ENCODE results near the gene MAML3. TPM values are rescaled to one million over a fixed set of nuclear protein-coding genes. Genes with fewer than 3 reads are reported as not detected.

The MAML3 gene
- total RNA-seq, 3 donors from 2014 or later, result 0.60 to 1.0 (median 0.73) TPM

DNA sequence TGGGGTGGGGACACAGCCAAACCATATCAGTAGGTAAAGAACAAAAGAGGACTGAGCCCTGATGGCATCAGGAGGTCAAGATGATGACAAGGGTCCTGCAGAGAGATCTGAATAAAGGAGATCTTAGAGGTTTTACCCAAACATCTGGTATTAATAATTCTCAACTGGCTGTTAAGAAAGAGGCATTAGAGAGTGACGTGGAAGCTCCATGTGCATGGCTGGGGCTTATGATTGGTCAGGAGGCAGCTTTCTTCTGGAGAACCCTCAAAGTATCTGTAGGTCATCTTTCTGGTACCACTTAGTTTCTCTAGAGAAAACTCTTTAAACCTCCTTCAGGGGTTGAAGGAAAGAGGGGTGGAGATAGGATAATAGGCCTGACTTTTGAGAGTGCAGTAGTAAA, 469.6 kb downstream of the MAML3 start:
- H3K4me1 Mint-ChIP-seq (ENCODE audit: low read depth), result peaks cover 4% of the 10 kb centered on the region
- H3K36me3 Mint-ChIP-seq (ENCODE audit: insufficient read depth), result peaks cover 9% of the 10 kb centered on the region
- no peak for DNase-seq
- ATAC-seq, result no peak
- peaks cover 6% of the 10 kb centered on the region for H3K9me3 Mint-ChIP-seq
- no peaks in the 10 kb centered on the region for H3K27me3 Mint-ChIP-seq (ENCODE audit: low read depth)
- H3K4me3 Mint-ChIP-seq, result no peak overlapping the region

DNA sequence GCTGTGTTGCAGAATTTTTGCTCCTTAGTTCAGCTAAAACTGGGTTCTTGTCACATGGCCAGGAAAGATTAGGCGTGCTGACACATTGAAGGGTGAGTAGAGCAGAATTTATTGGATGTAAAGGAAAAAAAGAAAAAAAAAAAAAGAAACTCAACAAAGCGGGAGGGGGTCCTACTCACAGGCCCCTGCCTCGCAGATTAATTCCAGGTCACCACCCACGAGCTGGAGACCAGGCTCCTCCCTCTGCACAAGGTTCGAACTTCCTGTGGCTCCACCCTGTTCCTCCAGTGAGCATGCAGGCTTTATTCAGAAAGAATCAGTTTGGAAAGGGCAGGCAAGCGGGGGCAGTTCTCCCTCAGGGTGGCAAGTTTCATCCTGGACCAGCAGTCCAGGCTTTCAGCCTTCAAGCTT, 471.2 kb downstream of the MAML3 start:
- H3K9me3 Mint-ChIP-seq, result peaks cover 6% of the 10 kb centered on the region
- ATAC-seq (no peak), DNase-seq (no peak)
- peaks cover 9% of the 10 kb centered on the region for H3K36me3 Mint-ChIP-seq (ENCODE audit: insufficient read depth)
- H3K4me1 Mint-ChIP-seq (ENCODE audit: low read depth), result peaks cover 4% of the 10 kb centered on the region
- no peak overlapping the region for H3K4me3 Mint-ChIP-seq
- no peaks in the 10 kb centered on the region for H3K27me3 Mint-ChIP-seq (ENCODE audit: low read depth)

DNA sequence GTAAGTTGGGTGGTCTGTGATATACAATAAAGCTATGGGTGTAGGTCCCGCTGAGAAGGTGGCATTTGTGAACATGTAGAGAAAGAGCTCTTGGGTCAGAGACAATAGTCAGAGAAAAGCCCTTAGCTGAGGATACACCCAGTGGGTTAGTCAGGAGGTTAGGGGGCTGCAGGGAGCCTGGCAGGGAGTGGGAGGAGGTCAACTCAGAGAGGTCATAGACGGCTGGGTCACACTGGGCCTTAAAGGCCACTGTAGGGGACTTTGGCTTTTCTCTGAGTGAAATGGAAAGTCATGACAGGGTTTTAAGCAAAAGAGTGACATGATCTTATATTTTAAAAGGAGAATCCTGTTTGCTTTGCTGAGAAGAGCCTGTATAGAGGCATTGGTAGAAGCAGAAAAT, 471.7 kb downstream of the MAML3 start:
- Mint-ChIP-seq H3K27me3 (ENCODE audit: low read depth) (no peaks in the 10 kb centered on the region), H3K4me3 (no peak overlapping the region), H3K9me3 (peaks cover 6% of the 10 kb centered on the region), H3K4me1 (ENCODE audit: low read depth) (peaks cover 4% of the 10 kb centered on the region), H3K36me3 (ENCODE audit: insufficient read depth) (peaks cover 9% of the 10 kb centered on the region)
- ATAC-seq, result no peak
- no peak for DNase-seq

DNA sequence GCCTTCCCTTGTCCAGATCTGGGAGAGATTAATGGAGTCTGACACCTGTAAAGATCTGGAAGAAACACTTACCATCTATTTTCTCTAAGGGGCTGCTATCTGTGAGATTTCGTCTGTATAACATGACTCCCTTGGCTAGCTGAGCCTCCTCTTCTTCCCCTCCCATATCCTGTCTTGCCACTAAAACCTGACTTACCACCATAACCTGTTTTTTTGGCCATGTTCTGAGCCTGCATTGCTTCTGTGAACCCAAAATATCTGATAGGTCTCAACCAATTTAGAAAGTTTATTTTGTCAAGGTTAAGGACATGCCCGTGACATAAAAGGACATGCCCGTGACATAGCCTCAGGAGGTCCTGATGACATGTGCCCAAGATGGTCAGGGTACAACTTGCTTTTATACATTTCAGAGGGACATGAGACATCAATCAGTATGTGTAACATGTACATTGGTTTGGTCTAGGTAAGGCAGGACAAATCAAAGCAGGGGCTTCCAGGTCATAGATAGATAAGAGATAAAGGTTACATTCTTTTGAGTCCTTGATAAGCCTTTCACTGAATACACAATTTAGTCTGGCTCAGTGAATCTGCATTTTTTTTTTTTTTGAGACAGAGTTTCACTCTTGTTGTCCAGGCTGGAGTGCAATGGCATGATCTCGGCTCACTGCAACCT, 476.9 kb downstream of the MAML3 start:
- peaks cover 1% of the 10 kb centered on the region for H3K36me3 Mint-ChIP-seq (ENCODE audit: insufficient read depth)
- H3K4me1 Mint-ChIP-seq (ENCODE audit: low read depth), result no peaks in the 10 kb centered on the region
- DNase-seq, result no peak
- no peak overlapping the region for H3K4me3 Mint-ChIP-seq
- no peaks in the 10 kb centered on the region for H3K27me3 Mint-ChIP-seq (ENCODE audit: low read depth)
- no peak for ATAC-seq
- no peaks in the 10 kb centered on the region for H3K9me3 Mint-ChIP-seq

DNA sequence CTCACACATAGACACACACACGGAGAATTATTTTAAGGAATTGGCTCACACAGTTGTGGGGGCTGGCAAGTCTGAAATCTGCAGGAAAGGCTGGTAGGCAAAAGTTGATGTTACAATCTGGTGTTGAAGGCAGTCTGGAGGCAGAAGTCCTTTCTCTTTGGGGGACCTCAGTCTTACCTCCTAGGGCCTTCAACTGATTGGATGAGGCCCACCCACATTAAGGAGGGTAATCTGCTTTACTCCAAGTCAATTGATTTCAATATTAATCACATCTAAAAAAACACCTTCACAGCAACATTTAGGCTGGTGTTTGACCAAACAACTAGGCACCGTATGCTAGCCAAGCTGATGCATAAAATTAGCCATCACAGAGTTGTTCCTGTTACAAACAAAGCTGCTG, 477.6 kb downstream of the MAML3 start:
- ATAC-seq (no peak), DNase-seq (no peak)
- no peak overlapping the region for H3K4me3 Mint-ChIP-seq
- H3K36me3 Mint-ChIP-seq (ENCODE audit: insufficient read depth), result peaks cover 1% of the 10 kb centered on the region
- H3K27me3 Mint-ChIP-seq (ENCODE audit: low read depth), result no peaks in the 10 kb centered on the region
- no peaks in the 10 kb centered on the region for H3K9me3 Mint-ChIP-seq
- no peaks in the 10 kb centered on the region for H3K4me1 Mint-ChIP-seq (ENCODE audit: low read depth)

DNA sequence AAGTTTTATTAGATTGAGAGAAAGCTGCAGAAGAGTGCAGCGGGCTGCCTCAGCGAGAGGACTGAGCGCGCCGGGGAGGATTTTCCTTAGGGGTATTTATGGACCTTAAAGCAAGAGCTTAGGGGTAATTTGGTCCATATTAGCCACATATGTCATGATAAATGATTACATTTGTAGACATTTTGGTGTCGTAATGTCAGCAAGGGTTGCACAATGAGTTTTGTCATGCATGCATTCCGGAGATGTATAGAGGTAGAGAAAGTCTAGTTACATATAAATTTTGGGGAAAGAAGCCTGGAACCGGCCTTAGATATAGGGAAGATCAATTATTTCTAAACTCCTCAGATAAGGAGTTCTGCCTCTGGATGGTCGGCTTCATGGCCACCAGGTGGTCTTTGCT, 478.3 kb downstream of the MAML3 start:
- DNase-seq (no peak), ATAC-seq (no peak)
- Mint-ChIP-seq H3K36me3 (ENCODE audit: insufficient read depth) (peaks cover 1% of the 10 kb centered on the region), H3K9me3 (no peaks in the 10 kb centered on the region), H3K4me3 (no peak overlapping the region), H3K27me3 (ENCODE audit: low read depth) (peaks cover 3% of the 10 kb centered on the region), H3K4me1 (ENCODE audit: low read depth) (no peaks in the 10 kb centered on the region)

DNA sequence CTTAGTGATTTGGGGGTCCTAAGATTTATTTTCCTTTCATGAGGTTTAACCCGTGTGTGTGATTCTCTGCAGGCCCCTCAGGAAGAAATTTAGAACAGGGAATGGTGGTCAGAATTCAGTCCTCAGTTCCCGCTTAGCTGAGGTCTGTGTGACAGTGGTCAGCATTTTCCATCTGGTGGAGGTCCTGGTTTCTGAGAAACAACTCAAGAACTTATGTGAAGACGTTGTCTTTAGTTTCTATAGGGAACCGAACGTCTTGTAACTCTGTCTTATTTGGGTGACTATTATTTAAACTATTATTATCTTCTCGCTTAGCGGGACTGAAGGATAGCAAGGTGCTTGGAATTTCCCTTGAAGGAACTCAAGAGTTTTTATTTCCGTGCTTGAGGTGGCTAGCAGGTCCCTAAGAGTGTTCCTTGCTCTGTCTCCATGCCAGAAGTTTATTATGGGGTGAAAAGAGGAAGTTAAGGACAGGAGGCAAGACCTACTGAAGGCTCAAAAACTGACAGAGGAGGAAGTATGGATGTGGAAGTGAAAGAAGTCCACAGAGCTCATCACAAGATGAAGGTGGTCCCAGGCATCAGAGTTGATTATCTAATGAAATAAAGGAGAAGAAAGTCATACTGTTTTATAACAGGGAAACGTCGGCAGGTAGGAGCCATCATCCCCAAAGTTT, 479.0 kb downstream of the MAML3 start:
- H3K4me3 Mint-ChIP-seq, result no peak overlapping the region
- no peaks in the 10 kb centered on the region for H3K36me3 Mint-ChIP-seq (ENCODE audit: insufficient read depth)
- ATAC-seq, result no peak
- DNase-seq, result no peak
- H3K27me3 Mint-ChIP-seq (ENCODE audit: low read depth), result peaks cover 3% of the 10 kb centered on the region
- no peaks in the 10 kb centered on the region for H3K4me1 Mint-ChIP-seq (ENCODE audit: low read depth)
- no peaks in the 10 kb centered on the region for H3K9me3 Mint-ChIP-seq

DNA sequence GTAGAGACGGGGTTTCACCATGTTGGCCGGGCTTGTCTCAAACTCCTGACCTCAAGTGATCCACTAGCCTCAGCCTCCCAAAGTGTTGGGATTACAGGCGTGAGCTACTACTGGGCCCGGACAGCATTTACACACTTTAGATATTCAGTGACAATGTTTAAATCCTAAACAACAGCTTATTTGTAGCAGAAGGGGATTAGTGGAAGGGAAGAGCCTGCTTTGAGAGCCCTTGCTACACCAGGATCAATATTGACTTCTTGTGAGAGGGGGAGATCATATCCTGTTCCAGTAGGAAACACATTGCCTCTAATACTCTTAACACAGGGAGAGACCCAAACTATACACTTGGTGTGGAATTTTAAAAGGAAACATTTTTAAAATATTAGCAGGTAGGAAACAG, 481.3 kb downstream of the MAML3 start:
- H3K4me3 Mint-ChIP-seq, result no peak overlapping the region
- ATAC-seq, result no peak
- no peak for DNase-seq
- no peaks in the 10 kb centered on the region for H3K9me3 Mint-ChIP-seq
- H3K36me3 Mint-ChIP-seq (ENCODE audit: insufficient read depth), result no peaks in the 10 kb centered on the region
- H3K27me3 Mint-ChIP-seq (ENCODE audit: low read depth), result peaks cover 3% of the 10 kb centered on the region
- no peaks in the 10 kb centered on the region for H3K4me1 Mint-ChIP-seq (ENCODE audit: low read depth)

DNA sequence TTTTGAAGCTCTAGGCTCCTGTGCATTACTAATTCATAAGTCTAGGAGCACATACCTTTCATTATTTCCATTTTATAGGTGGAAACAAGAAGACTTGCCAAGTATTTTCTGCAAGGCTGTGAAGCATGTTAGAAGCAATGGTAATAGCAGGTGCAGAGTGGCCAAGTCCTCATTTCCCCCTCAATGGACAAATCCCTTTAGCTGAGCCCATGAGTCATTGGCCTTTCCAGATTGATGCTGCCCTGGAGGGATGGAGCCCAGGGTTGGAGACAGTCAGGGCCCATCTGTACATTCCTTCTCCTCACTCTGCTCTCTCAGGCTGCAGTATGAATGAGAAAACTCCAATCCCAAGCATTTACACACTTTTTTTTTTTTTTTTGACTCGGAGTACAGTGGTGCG, 481.8 kb downstream of the MAML3 start:
- Mint-ChIP-seq H3K4me3 (no peak overlapping the region), H3K9me3 (no peaks in the 10 kb centered on the region), H3K36me3 (ENCODE audit: insufficient read depth) (no peaks in the 10 kb centered on the region), H3K4me1 (ENCODE audit: low read depth) (no peaks in the 10 kb centered on the region), H3K27me3 (ENCODE audit: low read depth) (peaks cover 3% of the 10 kb centered on the region)
- ATAC-seq, result no peak
- no peak for DNase-seq

DNA sequence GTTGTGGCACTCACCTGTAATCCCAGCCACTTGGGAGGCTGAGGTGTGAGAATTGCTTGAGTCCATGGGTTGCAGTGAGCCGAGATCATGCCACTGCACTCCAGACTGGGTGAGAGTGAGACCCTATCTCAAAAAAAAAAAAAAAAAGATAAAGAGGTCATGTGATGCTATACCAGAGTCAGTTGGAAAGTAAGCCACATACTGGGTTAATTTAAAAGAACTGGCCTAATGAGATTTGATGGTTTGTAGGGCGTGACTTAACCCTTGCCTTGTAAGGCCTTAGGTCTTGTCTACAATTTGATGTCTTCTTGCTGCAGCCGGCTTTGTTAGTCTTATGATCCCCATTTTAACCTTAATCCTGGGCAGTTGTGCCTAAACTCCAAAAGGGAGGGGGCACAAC, 483.2 kb downstream of the MAML3 start:
- Mint-ChIP-seq H3K36me3 (ENCODE audit: insufficient read depth) (no peaks in the 10 kb centered on the region), H3K9me3 (no peaks in the 10 kb centered on the region), H3K4me3 (no peak overlapping the region), H3K4me1 (ENCODE audit: low read depth) (peaks cover 3% of the 10 kb centered on the region), H3K27me3 (ENCODE audit: low read depth) (peaks cover 3% of the 10 kb centered on the region)
- ATAC-seq (no peak), DNase-seq (no peak)

DNA sequence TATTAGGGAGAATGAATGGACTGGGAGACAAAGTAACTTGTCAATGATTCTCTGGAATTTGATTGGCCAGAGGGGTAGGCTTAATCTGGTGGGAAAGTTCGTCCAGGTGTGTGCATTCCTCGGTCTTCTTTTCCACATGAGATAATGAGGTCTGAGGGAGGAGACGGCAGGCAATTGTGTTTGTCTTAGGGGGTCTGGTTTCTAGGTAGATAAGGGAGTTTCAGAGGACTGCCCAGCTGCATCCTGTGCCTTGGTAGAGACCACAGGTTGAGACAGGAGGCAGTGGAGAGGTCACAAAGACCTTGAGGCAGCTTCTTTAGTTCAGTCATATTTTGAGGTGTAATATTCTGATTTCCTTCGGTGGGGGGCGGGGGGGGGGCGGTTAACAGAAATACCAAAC, 484.1 kb downstream of the MAML3 start:
- H3K4me1 Mint-ChIP-seq (ENCODE audit: low read depth), result peaks cover 9% of the 10 kb centered on the region
- DNase-seq (no peak), ATAC-seq (no peak)
- peaks cover 3% of the 10 kb centered on the region for H3K27me3 Mint-ChIP-seq (ENCODE audit: low read depth)
- H3K4me3 Mint-ChIP-seq, result no peak overlapping the region
- H3K36me3 Mint-ChIP-seq (ENCODE audit: insufficient read depth), result no peaks in the 10 kb centered on the region
- H3K9me3 Mint-ChIP-seq, result no peaks in the 10 kb centered on the region

DNA sequence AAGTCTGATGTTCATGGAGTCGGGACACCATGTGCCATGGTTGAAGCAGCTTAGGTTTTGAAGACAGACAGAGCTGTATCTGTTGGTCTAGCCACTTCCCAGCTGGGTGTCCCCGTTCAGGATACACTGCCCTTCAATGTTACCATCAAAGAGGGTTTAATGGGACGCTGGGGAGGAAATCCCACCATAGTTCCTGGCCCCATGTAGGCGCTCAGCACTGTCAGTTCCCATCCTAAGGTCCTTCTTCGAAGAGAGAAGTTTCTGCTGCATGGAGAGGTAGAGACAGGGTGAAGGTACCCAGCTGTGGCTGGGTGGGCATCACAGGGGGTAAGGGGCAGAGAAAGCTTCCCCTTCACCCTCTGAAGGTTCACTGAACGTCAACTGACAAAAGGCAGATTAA, 484.6 kb downstream of the MAML3 start:
- Mint-ChIP-seq H3K4me3 (no peak overlapping the region), H3K36me3 (ENCODE audit: insufficient read depth) (no peaks in the 10 kb centered on the region), H3K4me1 (ENCODE audit: low read depth) (peaks cover 9% of the 10 kb centered on the region), H3K9me3 (no peaks in the 10 kb centered on the region), H3K27me3 (ENCODE audit: low read depth) (peaks cover 3% of the 10 kb centered on the region)
- ATAC-seq (no peak), DNase-seq (no peak)

DNA sequence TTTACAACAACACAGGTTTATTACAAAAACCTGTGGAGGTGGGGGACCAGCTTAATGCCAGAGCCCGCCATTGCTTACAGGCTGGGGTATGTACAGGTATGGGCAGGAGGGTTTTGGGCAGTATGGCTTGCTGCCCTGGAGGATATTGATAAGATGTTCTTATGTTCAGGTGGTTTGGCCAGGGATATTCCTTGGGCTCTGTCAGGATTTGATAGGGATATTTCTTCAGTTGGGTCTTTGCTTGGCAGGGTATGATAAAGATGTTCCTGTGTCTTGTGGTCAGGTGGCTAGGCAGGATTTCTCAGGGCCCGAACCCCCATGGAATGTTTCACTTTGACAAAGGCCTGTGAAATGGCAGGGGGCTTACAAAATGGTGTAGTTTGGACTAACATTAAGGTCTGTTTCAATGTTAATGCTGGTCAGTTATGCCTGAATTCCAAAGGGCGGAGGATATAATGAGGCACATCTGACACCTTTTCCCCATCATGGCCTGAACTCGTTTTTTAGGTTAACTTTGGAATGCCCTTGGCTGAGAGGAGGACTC, 485.3 kb downstream of the MAML3 start:
- peaks cover 9% of the 10 kb centered on the region for H3K4me1 Mint-ChIP-seq (ENCODE audit: low read depth)
- H3K27me3 Mint-ChIP-seq (ENCODE audit: low read depth), result peaks cover 3% of the 10 kb centered on the region
- no peak for ATAC-seq
- H3K36me3 Mint-ChIP-seq (ENCODE audit: insufficient read depth), result no peaks in the 10 kb centered on the region
- no peak overlapping the region for H3K4me3 Mint-ChIP-seq
- no peak for DNase-seq
- no peaks in the 10 kb centered on the region for H3K9me3 Mint-ChIP-seq

DNA sequence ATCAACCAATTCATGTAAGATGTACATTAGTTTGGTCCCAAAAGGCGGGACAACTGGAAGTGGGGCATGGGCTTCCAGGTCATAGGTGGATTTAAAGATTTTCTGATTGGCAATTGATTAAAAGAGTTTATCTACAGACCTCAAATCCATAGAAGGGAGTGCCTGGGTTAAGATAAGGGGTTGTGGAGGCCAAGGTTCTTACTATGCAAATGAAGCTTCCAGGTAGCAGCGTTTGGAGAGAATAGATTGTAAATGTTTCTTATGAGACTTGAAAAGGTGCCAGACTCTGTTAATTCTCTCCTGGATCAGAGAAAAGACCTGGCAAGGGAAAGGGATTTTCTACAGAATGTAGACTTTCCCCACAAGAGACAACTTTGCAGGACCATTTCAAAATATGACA, 485.9 kb downstream of the MAML3 start:
- DNase-seq, result no peak
- H3K27me3 Mint-ChIP-seq (ENCODE audit: low read depth), result peaks cover 3% of the 10 kb centered on the region
- ATAC-seq, result no peak
- H3K4me1 Mint-ChIP-seq (ENCODE audit: low read depth), result peaks cover 9% of the 10 kb centered on the region
- H3K36me3 Mint-ChIP-seq (ENCODE audit: insufficient read depth), result no peaks in the 10 kb centered on the region
- H3K4me3 Mint-ChIP-seq, result no peak overlapping the region
- H3K9me3 Mint-ChIP-seq, result no peaks in the 10 kb centered on the region

Data from activated T-cell treated with anti-CD3 and anti-CD28 coated beads, Interleukin-2, amount 50 U/mL, for 4 hours (primary cell).